OCI-LY3 (cell line): ENCODE measurements around the gene B3GAT3.

Source experiments
- CTCF ChIP-seq: fragments of 200-600, 300-600 bp; sonication (generic); IDR thresholded peaks from 2 replicates; pipeline ENCODE4 v1.5.1; 2014; ENCODE audit warnings: antibody characterized with exemption, low read length, low read depth
- EZH2phosphoT487 ChIP-seq: fragments of 200-600 bp; shearing (Covaris generic); IDR thresholded peaks from 2 replicates; pipeline ENCODE4 v1.6.1; 2018; ENCODE audit warnings: antibody characterized with exemption, mixed run types, low read depth

GRCh38 chr11:62632492-62632891 lies 10.7 kb upstream of the B3GAT3 start:
- no peak for TF ChIP-seq CTCF
- no peak for TF ChIP-seq EZH2phosphoT487
